NCI-H2196 treated with DMSO at 0.1 percent for 48 hours (cell line): ENCODE results near the gene MT1M.
A peak's percentile ranks its signal among the peaks of the same experiment; 100 is the strongest.
"Not testable (repeated sequence)": the region's sequence is repeated elsewhere in the genome, so short reads cannot be mapped to it uniquely, and the experiment has no call there.

ENCODE experiments used
- DNase-seq: peaks from one replicate; lab custom pipeline; 2025; ENCODE audit not compliant: unreplicated experiment; lab: John Stamatoyannopoulos, UW

The MT1M gene

GRCh38 chr16:56632156-56632847, at the start of gene MT1M:
Gene MT1M, plus strand, starts transcription at chr16:56632659. Its CDS starts 73 bp downstream, at chr16:56632732.
- DNase-seq: no peak

- not testable (repeated sequence) for DNase-seq
Measured at GRCh38 chr16:56582911-56583310, 49.5 kb upstream of the MT1M start.

- DNase-seq: no peak
Measured at GRCh38 chr16:56583351-56584168, 48.9 kb upstream of the MT1M start.

GRCh38 chr16:56584276-56584675, 48.2 kb upstream of the MT1M start:
- DNase-seq: no peak

- DNase-seq: no peak
Measured at GRCh38 chr16:56588781-56589140, 43.7 kb upstream of the MT1M start.

- DNase-seq: no peak
Measured at GRCh38 chr16:56589141-56590039, 43.1 kb upstream of the MT1M start, which contains the start of gene MT3. Gene MT3, plus strand, starts transcription at chr16:56589528. Its CDS starts 63 bp downstream, at chr16:56589591.

- DNase-seq: no peak
Measured at GRCh38 chr16:56591377-56592060, 40.9 kb upstream of the MT1M start.

- DNase-seq: no peak
Measured at GRCh38 chr16:56593573-56594291, 38.7 kb upstream of the MT1M start.

GRCh38 chr16:56594292-56594619, 38.2 kb upstream of the MT1M start:
- DNase-seq: no peak

GRCh38 chr16:56600398-56600999, 32.0 kb upstream of the MT1M start:
- no peak for DNase-seq

DNA sequence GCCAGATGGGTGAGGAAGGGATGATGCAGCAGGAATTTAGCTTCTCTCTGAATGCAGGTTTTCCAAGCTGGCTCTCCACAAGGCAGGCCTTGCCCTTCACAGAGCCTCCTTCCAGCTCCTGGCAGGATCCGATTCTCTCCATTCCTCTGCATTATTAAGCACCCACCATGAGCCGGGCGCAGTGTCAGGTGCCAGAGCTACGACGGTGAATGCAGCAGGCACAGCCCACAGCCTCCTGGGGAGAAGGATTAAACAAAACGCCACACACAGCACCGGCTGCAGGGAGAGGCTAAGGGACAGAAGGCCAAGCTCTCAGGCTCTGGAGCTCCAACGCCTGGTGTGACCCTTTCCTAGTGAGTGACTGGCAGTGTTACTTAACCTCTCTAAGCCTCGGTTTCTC, 31.1 kb upstream of the MT1M start:
- no peak for DNase-seq

DNA sequence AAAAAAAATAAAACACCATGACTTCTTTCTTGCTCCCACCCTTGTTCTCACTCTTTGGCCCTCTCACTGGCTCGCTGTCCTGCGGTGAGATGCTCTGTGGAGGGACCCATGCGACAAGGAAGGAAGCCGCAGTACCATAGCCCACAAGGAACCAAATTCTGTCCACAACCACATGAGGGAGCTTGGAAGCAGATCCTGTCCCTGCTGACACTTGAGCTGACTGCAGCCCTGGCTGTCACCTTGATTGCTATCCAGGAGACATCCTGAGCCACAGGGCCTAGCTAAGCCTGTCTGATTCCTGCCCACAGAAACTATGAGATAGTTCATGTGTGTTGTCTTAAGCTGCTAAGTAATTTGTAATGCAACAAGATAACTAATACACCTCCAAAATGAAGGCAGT, 28.9 kb upstream of the MT1M start:
- no peak for DNase-seq

- no peak for DNase-seq
Measured at GRCh38 chr16:56604966-56605365, 27.5 kb upstream of the MT1M start.

DNA sequence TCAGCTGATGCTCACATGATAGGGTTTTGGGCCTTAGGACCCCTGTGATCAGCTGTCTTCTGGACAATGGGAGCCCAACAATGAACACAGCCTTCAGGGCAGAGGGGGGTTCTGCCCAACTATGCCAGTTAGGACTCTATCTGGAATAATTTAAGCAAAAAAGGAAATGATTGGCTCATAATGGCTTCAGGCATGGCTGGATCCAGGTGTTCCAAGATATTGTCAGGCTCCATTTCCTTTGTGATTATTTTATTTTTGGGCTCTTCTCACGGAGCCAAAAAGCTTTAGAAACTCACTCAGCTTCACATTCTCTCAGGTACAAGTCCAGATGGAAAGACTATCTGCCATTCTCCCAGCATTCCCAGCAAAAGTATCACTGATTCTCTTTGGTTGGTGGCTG, 27.0 kb upstream of the MT1M start:
- no peak for DNase-seq

DNA sequence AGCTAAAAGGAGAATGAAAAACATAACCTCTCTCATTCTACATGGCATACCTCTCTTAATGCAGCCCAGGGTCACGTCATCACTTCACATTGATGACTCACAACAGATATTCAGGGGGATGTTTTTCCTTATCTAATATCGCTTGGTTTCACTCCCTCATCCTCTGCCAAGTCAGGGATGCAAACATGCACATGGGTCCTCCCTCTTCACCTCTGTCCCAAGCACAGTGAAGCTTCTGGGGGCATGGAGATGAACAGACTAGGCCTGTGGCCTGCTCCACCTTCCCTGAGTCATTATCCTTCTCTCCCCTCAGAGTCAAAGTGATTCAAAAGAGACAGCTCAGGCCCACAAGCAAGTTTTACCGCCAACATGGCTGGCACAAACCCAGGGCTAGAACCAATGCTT, 26.4 kb upstream of the MT1M start:
- DNase-seq: no peak

DNA sequence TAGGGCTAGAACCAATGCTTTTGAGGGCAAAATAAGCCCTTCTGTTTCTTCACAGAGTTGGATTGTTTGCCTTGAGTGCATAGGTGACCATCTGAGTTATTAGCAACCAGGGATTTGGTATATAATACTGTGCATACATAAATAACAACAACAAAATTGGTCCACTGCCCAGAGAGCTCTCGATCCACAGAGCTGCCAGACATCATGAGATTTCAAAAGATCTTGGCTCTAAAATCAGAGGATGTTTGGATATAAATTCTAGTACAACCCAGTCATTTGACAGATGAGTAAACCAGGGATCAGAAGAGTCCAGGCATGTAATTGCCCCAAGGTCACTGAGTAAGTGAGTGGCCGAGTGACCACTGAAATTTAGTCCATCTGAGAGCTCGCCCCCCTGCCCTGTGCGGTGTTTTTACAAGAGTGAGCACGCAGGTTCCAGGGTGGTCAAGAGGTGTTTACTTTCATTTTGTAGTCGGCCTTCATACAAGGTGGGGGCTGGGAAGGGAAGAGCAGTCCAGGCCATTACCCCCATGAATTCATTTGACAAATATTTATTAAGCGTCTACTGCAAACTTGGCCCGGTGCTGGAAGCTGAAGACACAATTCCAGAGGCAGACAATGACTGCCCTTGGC, 25.9 kb upstream of the MT1M start:
- DNase-seq: peak; percentile 25

DNA sequence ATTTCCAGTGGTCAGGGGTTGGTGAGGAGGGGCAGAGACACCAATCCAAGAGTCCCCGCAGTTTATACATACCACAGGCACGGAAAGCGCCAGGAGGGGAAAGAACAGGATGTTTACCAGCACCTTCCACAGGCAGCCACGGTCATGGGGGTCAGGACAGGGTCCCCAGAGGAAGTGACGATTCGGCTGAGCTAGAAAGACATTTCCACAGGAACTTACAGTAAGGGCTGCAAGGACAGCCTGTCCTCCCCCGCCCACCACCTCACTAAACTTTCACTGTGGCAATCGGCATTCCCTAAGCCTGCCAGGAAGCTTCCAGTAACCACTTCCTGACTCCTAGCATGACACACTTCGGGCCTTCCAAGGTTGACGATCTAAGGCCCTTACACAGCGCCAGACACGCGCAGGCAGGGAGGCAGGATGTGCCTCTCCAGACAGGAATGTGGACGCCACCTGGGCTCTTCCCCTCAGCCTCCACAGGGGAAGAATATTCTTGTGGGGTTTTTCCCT, 25.3 kb upstream of the MT1M start:
- DNase-seq: no peak

- DNase-seq: no peak
Measured at GRCh38 chr16:56607675-56608042, 24.8 kb upstream of the MT1M start.
